ENCODE measurements around the gene HNF1A.
"Not testable (repeated sequence)": the region's sequence is repeated elsewhere in the genome, so short reads cannot be mapped to it uniquely, and the experiment has no call there.

DNA sequence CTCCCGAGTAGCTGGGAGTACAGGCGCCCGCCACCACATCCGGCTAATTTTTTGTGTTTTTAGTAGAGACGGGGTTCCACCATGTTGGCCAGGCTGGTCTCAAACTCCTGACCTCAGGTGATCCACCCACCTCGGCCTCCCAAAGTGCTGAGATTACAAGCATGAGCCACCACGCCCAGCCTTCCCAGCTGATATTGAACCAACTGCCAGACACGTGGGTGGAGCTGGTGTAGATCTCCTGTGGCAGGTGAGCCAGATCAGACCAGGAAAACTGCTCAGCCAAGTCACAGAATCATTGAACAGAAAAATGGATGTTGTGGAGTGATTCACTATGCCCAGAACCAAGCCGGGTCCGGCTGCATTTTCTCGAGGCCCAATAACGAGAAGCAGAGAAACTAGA is 69.1 kb downstream of the HNF1A start:
- TF ChIP-seq EZH2 (IDR thresholded peaks at IDR 0.05; ENCODE audit: borderline replicate concordance, low read depth, low read length, severe bottlenecking); POLR2A (IDR thresholded peaks at IDR 0.05; ENCODE audit: low read depth, low read length); POLR2AphosphoS5 (IDR thresholded peaks at IDR 0.05; ENCODE audit: insufficient read depth, low read depth, low read length); MAX (IDR thresholded peaks at IDR 0.05; ENCODE audit: insufficient read depth, insufficient read length); JUN (IDR thresholded peaks at IDR 0.05; ENCODE audit: borderline replicate concordance, insufficient read depth, insufficient read length, low read depth); FOS (IDR thresholded peaks at IDR 0.05; ENCODE audit: borderline replicate concordance, insufficient read depth, low read length); MYC (IDR thresholded peaks at IDR 0.05; ENCODE audit: low read depth, low read length): not testable (repeated sequence)
- TF ChIP-seq, protein P1, sequence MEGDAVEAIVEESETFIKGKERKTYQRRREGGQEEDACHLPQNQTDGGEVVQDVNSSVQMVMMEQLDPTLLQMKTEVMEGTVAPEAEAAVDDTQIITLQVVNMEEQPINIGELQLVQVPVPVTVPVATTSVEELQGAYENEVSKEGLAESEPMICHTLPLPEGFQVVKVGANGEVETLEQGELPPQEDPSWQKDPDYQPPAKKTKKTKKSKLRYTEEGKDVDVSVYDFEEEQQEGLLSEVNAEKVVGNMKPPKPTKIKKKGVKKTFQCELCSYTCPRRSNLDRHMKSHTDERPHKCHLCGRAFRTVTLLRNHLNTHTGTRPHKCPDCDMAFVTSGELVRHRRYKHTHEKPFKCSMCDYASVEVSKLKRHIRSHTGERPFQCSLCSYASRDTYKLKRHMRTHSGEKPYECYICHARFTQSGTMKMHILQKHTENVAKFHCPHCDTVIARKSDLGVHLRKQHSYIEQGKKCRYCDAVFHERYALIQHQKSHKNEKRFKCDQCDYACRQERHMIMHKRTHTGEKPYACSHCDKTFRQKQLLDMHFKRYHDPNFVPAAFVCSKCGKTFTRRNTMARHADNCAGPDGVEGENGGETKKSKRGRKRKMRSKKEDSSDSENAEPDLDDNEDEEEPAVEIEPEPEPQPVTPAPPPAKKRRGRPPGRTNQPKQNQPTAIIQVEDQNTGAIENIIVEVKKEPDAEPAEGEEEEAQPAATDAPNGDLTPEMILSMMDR (IDR thresholded peaks at IDR 0.05; ENCODE audit: extremely low read depth in 1 of 2, insufficient read depth in 1 of 2, low read depth in 1 of 2, low read length in 2 of 2), result not testable (repeated sequence)

All from endothelial cell of umbilical vein (primary cell).